WI38 (cell line): Measurements from ENCODE around the gene TRIM66.

Experiments used
- H3K4me3 ChIP-seq: 2 replicates; pipeline ENCODE4 v1.5.1; 2011; ENCODE audit warnings: low read depth, mild to moderate bottlenecking, control low read depth, low read length
- CTCF ChIP-seq: IDR thresholded peaks from 2 replicates; pipeline ENCODE4 v1.5.1; 2012; ENCODE audit warnings: low read depth, mild to moderate bottlenecking, control low read depth, low read length

The TRIM66 gene

DNA sequence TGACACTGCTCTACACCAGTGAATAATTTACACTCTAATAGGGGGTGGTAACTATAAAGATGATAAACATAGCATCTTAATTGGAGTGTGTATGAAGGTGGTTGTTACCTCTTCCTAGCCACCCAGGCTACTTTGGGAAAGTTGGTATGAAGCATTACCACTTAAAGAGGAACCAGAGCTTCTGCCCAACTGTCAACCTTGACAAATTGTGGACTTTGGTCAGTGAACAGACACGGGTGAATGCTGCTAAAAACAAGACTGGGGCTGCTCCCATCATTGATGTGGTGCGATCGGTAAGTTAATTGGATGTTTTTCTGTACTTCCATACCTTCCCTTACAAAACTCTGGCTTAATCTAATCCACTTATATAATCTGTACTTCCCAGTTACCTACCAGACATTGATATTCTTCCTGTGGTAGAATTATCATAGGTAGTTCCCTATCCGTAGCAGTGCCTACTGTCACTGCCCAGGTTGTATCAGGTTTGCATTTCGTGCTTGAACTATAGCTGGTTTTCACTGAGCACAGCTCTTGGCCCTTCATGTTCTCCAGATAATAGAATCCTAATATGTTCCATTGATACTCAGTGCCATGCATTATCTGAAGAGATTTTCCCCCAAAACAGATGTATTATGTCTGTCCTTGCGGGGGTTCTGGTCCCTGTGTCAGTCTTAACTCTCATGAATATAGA lies 2.3 kb upstream of the TRIM66 start:
- TF ChIP-seq CTCF = no peak
- peak overlapping the region; percentile 98 for H3K4me3 ChIP-seq

GRCh38 chr11:8683115-8683807 lies 796 bp upstream of the TRIM66 start:
- no peak for TF ChIP-seq CTCF
- H3K4me3 ChIP-seq = peak overlapping the region; percentile 98

- no peak for TF ChIP-seq CTCF
- H3K4me3 ChIP-seq = peak overlapping the region; percentile 98
Measured at GRCh38 chr11:8681837-8682302, 595 bp downstream of the TRIM66 start.

- TF ChIP-seq CTCF = no peak
- H3K4me3 ChIP-seq = no peak overlapping the region
Measured at GRCh38 chr11:8679006-8679405, 3.5 kb downstream of the TRIM66 start.

DNA sequence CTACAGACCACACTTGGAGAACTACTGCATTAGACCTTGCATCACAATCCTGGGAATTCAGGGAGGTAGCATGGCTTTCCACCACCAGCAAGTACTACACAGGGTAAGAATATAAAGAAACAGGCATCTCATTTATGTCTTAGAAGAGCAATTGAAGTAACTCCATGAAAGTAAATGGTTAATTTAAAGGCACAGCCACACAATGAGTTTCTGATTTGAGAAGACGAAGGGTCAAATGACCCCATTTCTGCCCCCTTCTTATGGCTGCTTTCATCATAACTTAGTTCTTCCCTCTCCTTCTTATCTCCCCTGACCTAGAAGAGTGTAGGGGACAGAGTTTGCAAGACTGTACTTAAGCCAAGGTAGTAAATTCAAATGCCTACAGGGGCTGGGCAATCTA lies 6.0 kb downstream of the TRIM66 start:
- H3K4me3 ChIP-seq = no peak overlapping the region
- TF ChIP-seq CTCF = no peak

GRCh38 chr11:8674859-8675258 lies 7.6 kb downstream of the TRIM66 start:
- H3K4me3 ChIP-seq = no peak overlapping the region
- no peak for TF ChIP-seq CTCF

DNA sequence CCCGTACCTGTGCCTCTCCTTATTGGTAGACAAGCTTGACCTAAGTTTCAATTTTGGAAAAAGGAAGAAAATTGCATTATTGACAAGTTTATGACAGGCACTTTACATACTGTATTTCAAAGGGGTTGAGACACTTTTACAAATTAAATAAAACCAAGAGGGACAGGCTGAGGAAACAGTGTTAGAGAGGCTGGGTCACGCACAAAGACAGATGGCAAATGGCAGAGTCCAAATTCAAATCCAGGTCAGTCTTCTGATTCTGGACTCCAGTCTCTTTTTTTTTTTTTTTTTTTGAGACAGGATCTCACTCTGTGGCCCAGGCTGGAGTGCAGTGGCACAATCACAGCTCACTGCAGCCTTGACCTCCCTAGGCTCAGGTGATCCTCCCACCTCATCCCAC lies 10.1 kb downstream of the TRIM66 start:
- no peak overlapping the region for H3K4me3 ChIP-seq
- no peak for TF ChIP-seq CTCF
